Stomach (tissue), 9 donors: ENCODE data around the gene SHISA3. TPM values are rescaled to one million over a fixed set of nuclear protein-coding genes. Genes with fewer than 3 reads are reported as not detected.

Experiments
- DNase-seq, 2 donors: peaks; one replicate each; pipeline versions ENCODE4 v3.0.0 to v3.0.0-alpha.2; 2013 to 2019
- H3K27ac ChIP-seq, 5 donors: fragments of 200-600 bp in 4 of 5; sonication (generic) in 4 of 5; one replicate each; pipeline ENCODE4 v1.5.1; 2013 to 2019; ENCODE audit warnings: mild to moderate bottlenecking in 1 of 5, moderate library complexity in 1 of 5
- H3K27me3 ChIP-seq, 3 donors: fragments of 200-600 bp; sonication (generic); one replicate each; pipeline ENCODE4 v1.5.1; 2017 to 2019; ENCODE audit warnings: mixed run types in 1 of 3
- H3K36me3 ChIP-seq, 4 donors: fragments of 200-600 bp; sonication (generic); 1 replicate in 3 of 4; 2 replicates in 1 of 4; pipeline ENCODE4 v1.5.1; 2016 to 2019
- H3K4me1 ChIP-seq, 4 donors: fragments of 200-600 bp; sonication (generic); one replicate each; pipeline ENCODE4 v1.5.1; 2016 to 2019
- H3K4me3 ChIP-seq, 4 donors: fragments of 200-600 bp; sonication (generic) in 3 of 4; one replicate each; pipeline ENCODE4 v1.5.1; 2016 to 2019; ENCODE audit warnings: mild to moderate bottlenecking in 1 of 4
- H3K9me3 ChIP-seq, 4 donors: fragments of 200-600 bp; sonication (generic); one replicate each; pipeline ENCODE4 v1.5.1; 2016 to 2019
- EP300 ChIP-seq: sonication (generic); formaldehyde crosslinking; IDR thresholded peaks from one replicate; pipeline ENCODE4 v1.6.1; 2017; ENCODE audit warnings: antibody characterized with exemption
- POLR2A ChIP-seq, 4 donors: fragments of 450-650 bp; IDR thresholded peaks; one replicate each; pipeline ENCODE4 v1.6.1; 2016; ENCODE audit warnings: antibody characterized with exemption in 4 of 4, control low read depth in 2 of 4, mild to moderate bottlenecking in 1 of 4, moderate library complexity in 1 of 4
- POLR2AphosphoS5 ChIP-seq, 3 donors: sonication (generic); formaldehyde crosslinking; IDR thresholded peaks; one replicate each; pipeline ENCODE4 v1.6.1; 2016; ENCODE audit warnings: antibody characterized with exemption in 3 of 3
- WGBS, 5 donors: extraction: QIAGEN DNeasy Blood & Tissue Kit in 3 of 5; methylation state at CpG; one replicate each; pipeline versions ENCODE4 v1.1.5 to v1.1.7; 2013 to 2018; 5-methylcytosine and 5-hydroxymethylcytosine counted together
- intact Hi-C: fragments of 100-400 bp; cut with DNase I; formaldehyde crosslinking; loops from one replicate; pipeline ENCODE4 v1.15.1; 2023; ENCODE audit warnings: low total_unique reads
- polyA plus RNA-seq, 3 donors: library from polyadenylated mRNA; stranded (reverse); fragments of 200-250 nt; gene quantifications; one replicate each; pipeline ENCODE4 v1.2.3, GENCODE V29; 2013
- total RNA-seq, 5 donors: library from RNA; depleted of rRNA; stranded (reverse); fragments of >200 nt; gene quantifications; one replicate each; pipeline versions ENCODE4 v1.1.0 to v1.2.3, GENCODE V29; 2014 to 2016
- TF ChIP-seq, protein P1 (sequence below), 7 experiments: fragments of 450-650 bp in 4 of 7; fragments of 200-600 bp in 3 of 7; sonication (generic) in 3 of 7; IDR thresholded peaks; one replicate each; pipeline ENCODE4 v1.5.1; 2016 to 2019; ENCODE audit warnings: antibody characterized with exemption in 7 of 7, control low read depth in 2 of 7, mild to moderate bottlenecking in 1 of 7
- donor health status: healthy with polysubstance abuse.
- donor health status: Bipolar disorder and iron deficiency.
- donor health status: healthy.

Gene SHISA3
- total and polyA plus RNA-seq, 8 donors: 0.44 to 8.4 (median 1.7) TPM; not detected in 1

- Histone ChIP-seq H3K4me3 (no peak overlapping the region), H3K9me3 (no peaks in the 10 kb centered on the region), H3K36me3 (no peaks in the 10 kb centered on the region), H3K27me3 (peaks cover 0 to 24% (median under 1%) of the 10 kb centered on the region in 3 donors), H3K27ac (no peak overlapping the region), H3K4me1 (peaks cover under 1 to 1% (median under 1%) of the 10 kb centered on the region in 4 donors)
- TF ChIP-seq POLR2AphosphoS5 (IDR thresholded peaks at IDR 0.05) (no peak), POLR2A (IDR thresholded peaks at IDR 0.05) (no peak), EP300 (no peak)
- TF ChIP-seq, protein P1, sequence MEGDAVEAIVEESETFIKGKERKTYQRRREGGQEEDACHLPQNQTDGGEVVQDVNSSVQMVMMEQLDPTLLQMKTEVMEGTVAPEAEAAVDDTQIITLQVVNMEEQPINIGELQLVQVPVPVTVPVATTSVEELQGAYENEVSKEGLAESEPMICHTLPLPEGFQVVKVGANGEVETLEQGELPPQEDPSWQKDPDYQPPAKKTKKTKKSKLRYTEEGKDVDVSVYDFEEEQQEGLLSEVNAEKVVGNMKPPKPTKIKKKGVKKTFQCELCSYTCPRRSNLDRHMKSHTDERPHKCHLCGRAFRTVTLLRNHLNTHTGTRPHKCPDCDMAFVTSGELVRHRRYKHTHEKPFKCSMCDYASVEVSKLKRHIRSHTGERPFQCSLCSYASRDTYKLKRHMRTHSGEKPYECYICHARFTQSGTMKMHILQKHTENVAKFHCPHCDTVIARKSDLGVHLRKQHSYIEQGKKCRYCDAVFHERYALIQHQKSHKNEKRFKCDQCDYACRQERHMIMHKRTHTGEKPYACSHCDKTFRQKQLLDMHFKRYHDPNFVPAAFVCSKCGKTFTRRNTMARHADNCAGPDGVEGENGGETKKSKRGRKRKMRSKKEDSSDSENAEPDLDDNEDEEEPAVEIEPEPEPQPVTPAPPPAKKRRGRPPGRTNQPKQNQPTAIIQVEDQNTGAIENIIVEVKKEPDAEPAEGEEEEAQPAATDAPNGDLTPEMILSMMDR (IDR thresholded peaks at IDR 0.05): no peak
- intact Hi-C loops: no loop called here
- WGBS, 5 donors: 33 to 67% (median 47%) methylated on average over 2 of the region's 2 CpGs
- DNase-seq: peak in 1 of 2 donors; percentile 29
These were observed 6.0 kb upstream of the SHISA3 start for GRCh38 chr4:42391355-42391664.

- H3K4me1 ChIP-seq: peaks cover 7 to 8% (median 7%) of the 10 kb centered on the region in 4 donors
- peaks cover 0 to 31% (median 7%) of the 10 kb centered on the region in 3 donors for H3K27me3 ChIP-seq
- no peak for DNase-seq
- TF ChIP-seq POLR2AphosphoS5 (IDR thresholded peaks at IDR 0.05) (no peak), POLR2A (IDR thresholded peaks at IDR 0.05) (no peak), EP300 (no peak)
- TF ChIP-seq, protein P1 (IDR thresholded peaks at IDR 0.05): no peak
- H3K9me3 ChIP-seq: no peaks in the 10 kb centered on the region
- H3K4me3 ChIP-seq: no peak overlapping the region
- H3K36me3 ChIP-seq: no peaks in the 10 kb centered on the region
- 54 to 64% (median 60%) methylated on average over 5 of the region's 5 CpGs for WGBS, 5 donors
- H3K27ac ChIP-seq: no peak overlapping the region
- intact Hi-C loops: no loop called here
These were observed 5.3 kb upstream of the SHISA3 start for GRCh38 chr4:42391981-42392380.

GRCh38 chr4:42392436-42392835, 4.9 kb upstream of the SHISA3 start:
- TF ChIP-seq POLR2AphosphoS5 (IDR thresholded peaks at IDR 0.05) (no peak), POLR2A (IDR thresholded peaks at IDR 0.05) (no peak), EP300 (no peak)
- TF ChIP-seq, protein P1 (IDR thresholded peaks at IDR 0.05): no peak
- no peak overlapping the region for H3K27ac ChIP-seq

DNA sequence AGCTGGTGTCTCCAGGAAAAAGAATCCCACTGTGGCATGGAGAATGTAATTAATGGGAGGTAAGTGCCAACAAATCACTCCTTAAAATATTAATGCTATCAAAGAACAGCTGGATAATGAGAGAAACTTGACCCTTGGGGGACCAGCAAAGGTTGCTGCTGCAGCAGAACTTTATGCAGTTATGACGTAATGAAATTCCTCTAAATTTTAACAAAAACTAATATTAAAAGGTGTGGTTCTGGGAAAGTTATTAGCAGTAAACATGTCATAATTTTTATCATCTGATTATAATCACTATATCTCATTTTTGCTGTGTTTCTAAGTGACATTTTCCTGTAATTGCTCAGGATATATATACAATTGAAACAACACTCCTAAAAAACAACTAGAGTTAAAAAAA, 1.7 kb upstream of the SHISA3 start:
- WGBS, 5 donors: 93 to 100% (median 95%) methylated on average over 1 of the region's 1 CpG
- intact Hi-C loops: no loop called here
- TF ChIP-seq POLR2AphosphoS5 (IDR thresholded peaks at IDR 0.05) (no peak), POLR2A (IDR thresholded peaks at IDR 0.05) (no peak), EP300 (no peak)
- TF ChIP-seq, protein P1 (IDR thresholded peaks at IDR 0.05): no peak
- Histone ChIP-seq H3K9me3 (no peaks in the 10 kb centered on the region), H3K27ac (no peak overlapping the region), H3K4me3 (no peak overlapping the region), H3K27me3 (peaks cover 0 to 67% (median 37%) of the 10 kb centered on the region in 3 donors), H3K36me3 (no peaks in the 10 kb centered on the region), H3K4me1 (peaks cover 29 to 33% (median 31%) of the 10 kb centered on the region in 4 donors)
- no peak for DNase-seq

More at GRCh38 chr4:42392436-42392835, 4.9 kb upstream of the SHISA3 start:
- 81 to 92% (median 88%) methylated on average over 4 of the region's 4 CpGs for WGBS, 5 donors
- H3K36me3 ChIP-seq: no peaks in the 10 kb centered on the region
- intact Hi-C loops: no loop called here
- H3K4me3 ChIP-seq: no peak overlapping the region
- H3K4me1 ChIP-seq: peaks cover 11 to 12% (median 12%) of the 10 kb centered on the region in 4 donors
- peaks cover 0 to 36% (median 12%) of the 10 kb centered on the region in 3 donors for H3K27me3 ChIP-seq
- H3K9me3 ChIP-seq: no peaks in the 10 kb centered on the region
- no peak for DNase-seq
